ENCODE data around the gene LDHA.

DNA sequence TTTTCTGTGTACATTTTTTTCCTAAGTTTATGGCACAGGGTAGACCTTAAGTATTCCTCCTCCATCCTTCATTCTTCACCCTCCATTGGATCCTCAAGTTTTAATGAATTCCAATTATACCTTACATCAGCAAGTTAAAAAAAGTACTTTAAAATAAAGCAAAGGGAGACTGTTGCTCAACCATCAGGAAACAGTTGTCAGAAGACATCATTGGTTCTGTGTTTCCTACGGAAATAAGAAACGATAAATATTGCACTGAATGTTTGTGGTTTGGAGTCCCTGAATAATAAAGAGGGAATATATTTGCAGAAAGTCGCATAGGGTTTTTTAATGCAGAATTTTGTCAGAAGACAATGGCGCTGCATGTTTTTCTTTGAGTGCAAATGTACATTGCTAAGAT lies 28.1 kb upstream of the LDHA start:
- TF ChIP-seq, protein P1, sequence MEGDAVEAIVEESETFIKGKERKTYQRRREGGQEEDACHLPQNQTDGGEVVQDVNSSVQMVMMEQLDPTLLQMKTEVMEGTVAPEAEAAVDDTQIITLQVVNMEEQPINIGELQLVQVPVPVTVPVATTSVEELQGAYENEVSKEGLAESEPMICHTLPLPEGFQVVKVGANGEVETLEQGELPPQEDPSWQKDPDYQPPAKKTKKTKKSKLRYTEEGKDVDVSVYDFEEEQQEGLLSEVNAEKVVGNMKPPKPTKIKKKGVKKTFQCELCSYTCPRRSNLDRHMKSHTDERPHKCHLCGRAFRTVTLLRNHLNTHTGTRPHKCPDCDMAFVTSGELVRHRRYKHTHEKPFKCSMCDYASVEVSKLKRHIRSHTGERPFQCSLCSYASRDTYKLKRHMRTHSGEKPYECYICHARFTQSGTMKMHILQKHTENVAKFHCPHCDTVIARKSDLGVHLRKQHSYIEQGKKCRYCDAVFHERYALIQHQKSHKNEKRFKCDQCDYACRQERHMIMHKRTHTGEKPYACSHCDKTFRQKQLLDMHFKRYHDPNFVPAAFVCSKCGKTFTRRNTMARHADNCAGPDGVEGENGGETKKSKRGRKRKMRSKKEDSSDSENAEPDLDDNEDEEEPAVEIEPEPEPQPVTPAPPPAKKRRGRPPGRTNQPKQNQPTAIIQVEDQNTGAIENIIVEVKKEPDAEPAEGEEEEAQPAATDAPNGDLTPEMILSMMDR (IDR thresholded peaks at IDR 0.05; ENCODE audit: low read depth, low read length) = no peak
- TF ChIP-seq EZH2phosphoT487 (IDR thresholded peaks at IDR 0.05; ENCODE audit: low read depth) = no peak
